Measurements from ENCODE around the gene RTP5. TPM values are rescaled to one million over a fixed set of nuclear protein-coding genes. Genes with fewer than 3 reads are reported as not detected.

Gene RTP5
- total RNA-seq, 1 donor from 2014 or later: not detected

GRCh38 chr2:241855888-241856422 lies 13.6 kb upstream of the RTP5 start:
- peak overlapping the region; percentile 88 for H3K4me3 Mint-ChIP-seq
- H3K27me3 Mint-ChIP-seq (ENCODE audit: insufficient read depth): no peaks in the 10 kb centered on the region
- peaks cover 23% of the 10 kb centered on the region for H3K4me1 Mint-ChIP-seq (ENCODE audit: low read depth)
- H3K27ac Mint-ChIP-seq: no peak overlapping the region
- H3K36me3 Mint-ChIP-seq (ENCODE audit: low read depth): peaks cover 8% of the 10 kb centered on the region
- intact Hi-C loops (cut with micrococcal nuclease): no loop called here
- H3K9me3 Mint-ChIP-seq: no peaks in the 10 kb centered on the region
- DNase-seq (ENCODE audit: low spot score): no peak

- intact Hi-C loops (cut with micrococcal nuclease): no loop called here
- Mint-ChIP-seq H3K27me3 (ENCODE audit: insufficient read depth) (no peaks in the 10 kb centered on the region), H3K4me1 (ENCODE audit: low read depth) (peaks cover 34% of the 10 kb centered on the region), H3K9me3 (no peaks in the 10 kb centered on the region), H3K27ac (no peak overlapping the region), H3K36me3 (ENCODE audit: low read depth) (peaks cover 10% of the 10 kb centered on the region), H3K4me3 (peak overlapping the region; percentile 88)
- DNase-seq (ENCODE audit: low spot score): no peak
These were observed 12.4 kb upstream of the RTP5 start for GRCh38 chr2:241857041-241857541.

- intact Hi-C loops (cut with micrococcal nuclease): no loop called here
- peaks cover 39% of the 10 kb centered on the region for H3K4me1 Mint-ChIP-seq (ENCODE audit: low read depth)
- DNase-seq (ENCODE audit: low spot score): no peak
- peaks cover 10% of the 10 kb centered on the region for H3K36me3 Mint-ChIP-seq (ENCODE audit: low read depth)
- H3K9me3 Mint-ChIP-seq: no peaks in the 10 kb centered on the region
- no peaks in the 10 kb centered on the region for H3K27me3 Mint-ChIP-seq (ENCODE audit: insufficient read depth)
- H3K4me3 Mint-ChIP-seq: peak overlapping the region; percentile 88
- H3K27ac Mint-ChIP-seq: peak overlapping the region; percentile 73
These were observed 11.9 kb upstream of the RTP5 start for GRCh38 chr2:241857572-241858121.

- peak within 1 kb of the TSS; percentile 99 for H3K27ac Mint-ChIP-seq
- H3K36me3 Mint-ChIP-seq (ENCODE audit: low read depth): peaks cover 10% of the 10 kb centered on the region
- H3K27me3 Mint-ChIP-seq (ENCODE audit: insufficient read depth): no peaks in the 10 kb centered on the region
- intact Hi-C loops (cut with micrococcal nuclease): loop anchor here (1.0 kb wide), 4 partner anchors 10 to 124 kb away; partner anchors contain the start of gene D2HGDH
- DNase-seq (ENCODE audit: low spot score): peak; percentile 58
- H3K4me3 Mint-ChIP-seq: peak within 1 kb of the TSS; percentile 88
- H3K4me1 Mint-ChIP-seq (ENCODE audit: low read depth): peaks cover 46% of the 10 kb centered on the region
- no peaks in the 10 kb centered on the region for H3K9me3 Mint-ChIP-seq
These were observed 11.1 kb upstream of the RTP5 start, which contains the start of gene PDCD1 for GRCh38 chr2:241858206-241859016. Gene PDCD1, minus strand, starts transcription at chr2:241858894. Its CDS starts 56 bp downstream, at chr2:241858838.

- H3K4me3 Mint-ChIP-seq: peak overlapping the region; percentile 88
- peaks cover under 1% of the 10 kb centered on the region for H3K9me3 Mint-ChIP-seq
- peak overlapping the region; percentile 99 for H3K27ac Mint-ChIP-seq
- DNase-seq (ENCODE audit: low spot score): no peak
- H3K4me1 Mint-ChIP-seq (ENCODE audit: low read depth): peaks cover 51% of the 10 kb centered on the region
- no peaks in the 10 kb centered on the region for H3K27me3 Mint-ChIP-seq (ENCODE audit: insufficient read depth)
- intact Hi-C loops (cut with micrococcal nuclease): loop anchor here (1.0 kb wide), 4 partner anchors 9 to 125 kb away; partner anchors contain the start of gene D2HGDH
- peaks cover 10% of the 10 kb centered on the region for H3K36me3 Mint-ChIP-seq (ENCODE audit: low read depth)
These were observed 10.5 kb upstream of the RTP5 start for GRCh38 chr2:241859017-241859435.

- Mint-ChIP-seq H3K9me3 (peaks cover 7% of the 10 kb centered on the region), H3K27ac (peak overlapping the region; percentile 99), H3K27me3 (ENCODE audit: insufficient read depth) (peaks cover under 1% of the 10 kb centered on the region), H3K4me3 (peak overlapping the region; percentile 88), H3K36me3 (ENCODE audit: low read depth) (peaks cover 10% of the 10 kb centered on the region), H3K4me1 (ENCODE audit: low read depth) (peaks cover 57% of the 10 kb centered on the region)
- DNase-seq (ENCODE audit: low spot score): peak; percentile 33
- intact Hi-C loops (cut with micrococcal nuclease): loop anchor here (1.0 to 5.0 kb wide), 8 partner anchors 9 to 172 kb away; partner anchors contain the start of genes D2HGDH, DTYMK and ING5
These were observed 9.9 kb upstream of the RTP5 start for GRCh38 chr2:241859436-241860183.

- H3K4me1 Mint-ChIP-seq (ENCODE audit: low read depth): peaks cover 65% of the 10 kb centered on the region
- no peak overlapping the region for H3K4me3 Mint-ChIP-seq
- peaks cover 10% of the 10 kb centered on the region for H3K36me3 Mint-ChIP-seq (ENCODE audit: low read depth)
- peaks cover 11% of the 10 kb centered on the region for H3K9me3 Mint-ChIP-seq
- intact Hi-C loops (cut with micrococcal nuclease): loop anchor here (5.0 kb wide), 4 partner anchors 58 to 173 kb away; partner anchors contain the start of genes DTYMK and ING5
- DNase-seq (ENCODE audit: low spot score): no peak
- H3K27me3 Mint-ChIP-seq (ENCODE audit: insufficient read depth): peaks cover 6% of the 10 kb centered on the region
- H3K27ac Mint-ChIP-seq: peak overlapping the region; percentile 99
These were observed 9.1 kb upstream of the RTP5 start for GRCh38 chr2:241860184-241861078.

- peaks cover 15% of the 10 kb centered on the region for H3K36me3 Mint-ChIP-seq (ENCODE audit: low read depth)
- peak overlapping the region; percentile 53 for H3K4me3 Mint-ChIP-seq
- H3K27ac Mint-ChIP-seq: peak overlapping the region; percentile 89
- no peak for DNase-seq (ENCODE audit: low spot score)
- H3K9me3 Mint-ChIP-seq: peaks cover 11% of the 10 kb centered on the region
- intact Hi-C loops (cut with micrococcal nuclease): loop anchor here (5.0 kb wide), 4 partner anchors 59 to 174 kb away; partner anchors contain the start of genes DTYMK and ING5
- H3K27me3 Mint-ChIP-seq (ENCODE audit: insufficient read depth): peaks cover 11% of the 10 kb centered on the region
- peaks cover 67% of the 10 kb centered on the region for H3K4me1 Mint-ChIP-seq (ENCODE audit: low read depth)
These were observed 8.3 kb upstream of the RTP5 start for GRCh38 chr2:241861264-241861663.

GRCh38 chr2:241862093-241862492 lies 7.4 kb upstream of the RTP5 start:
- Mint-ChIP-seq H3K9me3 (peaks cover 11% of the 10 kb centered on the region), H3K36me3 (ENCODE audit: low read depth) (peaks cover 8% of the 10 kb centered on the region), H3K27me3 (ENCODE audit: insufficient read depth) (peaks cover 11% of the 10 kb centered on the region)

GRCh38 chr2:241862775-241863535 lies 6.6 kb upstream of the RTP5 start:
- intact Hi-C loops (cut with micrococcal nuclease): loop anchor here (1.0 to 5.0 kb wide), 5 partner anchors 19 to 176 kb away; partner anchors contain the start of genes DTYMK and ING5
- DNase-seq (ENCODE audit: low spot score): no peak
- Mint-ChIP-seq H3K4me1 (ENCODE audit: low read depth) (peaks cover 62% of the 10 kb centered on the region), H3K27me3 (ENCODE audit: insufficient read depth) (peaks cover 11% of the 10 kb centered on the region), H3K9me3 (peaks cover 11% of the 10 kb centered on the region), H3K27ac (peak overlapping the region; percentile 90), H3K36me3 (ENCODE audit: low read depth) (peaks cover 8% of the 10 kb centered on the region), H3K4me3 (peak overlapping the region; percentile 50)

More at GRCh38 chr2:241862093-241862492, 7.4 kb upstream of the RTP5 start:
- H3K4me1 Mint-ChIP-seq (ENCODE audit: low read depth): peaks cover 62% of the 10 kb centered on the region
- intact Hi-C loops (cut with micrococcal nuclease): loop anchor here (5.0 kb wide), 4 partner anchors 60 to 175 kb away; partner anchors contain the start of genes DTYMK and ING5
- DNase-seq (ENCODE audit: low spot score): no peak
- H3K27ac Mint-ChIP-seq: peak overlapping the region; percentile 90
- no peak overlapping the region for H3K4me3 Mint-ChIP-seq

GRCh38 chr2:241863536-241863954 lies 6.0 kb upstream of the RTP5 start:
- H3K9me3 Mint-ChIP-seq: peaks cover 11% of the 10 kb centered on the region
- peaks cover 8% of the 10 kb centered on the region for H3K36me3 Mint-ChIP-seq (ENCODE audit: low read depth)
- peak overlapping the region; percentile 90 for H3K27ac Mint-ChIP-seq
- peaks cover 67% of the 10 kb centered on the region for H3K4me1 Mint-ChIP-seq (ENCODE audit: low read depth)
- intact Hi-C loops (cut with micrococcal nuclease): loop anchor here (1.0 to 5.0 kb wide), 5 partner anchors 19 to 176 kb away; partner anchors contain the start of genes DTYMK and ING5
- peaks cover 11% of the 10 kb centered on the region for H3K27me3 Mint-ChIP-seq (ENCODE audit: insufficient read depth)
- H3K4me3 Mint-ChIP-seq: peak overlapping the region; percentile 50
- peak; percentile 38 for DNase-seq (ENCODE audit: low spot score)
